Ammon's horn (tissue), 1 donor: ENCODE data around the gene ERBB3.

ENCODE experiments used
- DNase-seq: peaks from one replicate; pipeline ENCODE4 v3.0.0-alpha.2; 2016; ENCODE audit warnings: low spot score

The ERBB3 gene

DNA sequence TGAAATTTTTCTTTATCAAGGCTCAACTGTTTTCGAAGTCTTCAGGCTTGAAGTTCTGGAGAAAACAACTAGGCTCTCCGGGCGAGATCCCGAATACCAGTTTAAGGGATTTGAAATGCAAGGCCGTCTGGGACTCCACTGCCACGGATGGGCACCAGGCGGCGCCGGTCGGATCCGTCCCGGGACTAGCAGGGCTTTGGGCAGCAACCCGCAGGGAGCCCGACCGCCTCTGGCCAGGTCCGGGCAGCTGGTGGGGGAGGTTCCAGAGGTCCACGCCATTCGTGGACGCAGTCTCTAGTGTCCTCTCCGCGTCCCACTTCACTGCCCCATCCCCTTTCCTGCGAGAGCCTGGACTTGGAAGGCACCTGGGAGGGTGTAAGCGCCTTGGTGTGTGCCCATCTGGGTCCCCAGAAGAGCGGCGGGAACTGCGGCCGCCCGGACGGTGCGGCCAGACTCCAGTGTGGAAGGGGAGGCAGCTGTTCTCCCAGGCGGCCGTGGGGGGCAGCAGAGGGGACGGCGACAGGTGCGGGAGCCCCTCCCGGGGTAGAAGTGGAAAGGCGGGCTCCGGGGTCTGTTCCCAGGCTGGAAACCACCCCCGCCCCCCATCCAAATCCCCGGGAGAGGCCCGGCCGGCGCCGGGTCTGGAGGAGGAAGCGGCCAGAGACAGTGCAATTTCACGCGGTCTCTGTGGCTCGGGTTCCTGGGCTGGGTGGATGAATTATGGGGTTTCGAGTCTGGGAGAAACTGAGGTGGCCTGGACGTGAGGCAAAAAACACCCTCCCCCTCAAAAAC, 838 bp upstream of the ERBB3 start:
- DNase-seq: peak; percentile 84

DNA sequence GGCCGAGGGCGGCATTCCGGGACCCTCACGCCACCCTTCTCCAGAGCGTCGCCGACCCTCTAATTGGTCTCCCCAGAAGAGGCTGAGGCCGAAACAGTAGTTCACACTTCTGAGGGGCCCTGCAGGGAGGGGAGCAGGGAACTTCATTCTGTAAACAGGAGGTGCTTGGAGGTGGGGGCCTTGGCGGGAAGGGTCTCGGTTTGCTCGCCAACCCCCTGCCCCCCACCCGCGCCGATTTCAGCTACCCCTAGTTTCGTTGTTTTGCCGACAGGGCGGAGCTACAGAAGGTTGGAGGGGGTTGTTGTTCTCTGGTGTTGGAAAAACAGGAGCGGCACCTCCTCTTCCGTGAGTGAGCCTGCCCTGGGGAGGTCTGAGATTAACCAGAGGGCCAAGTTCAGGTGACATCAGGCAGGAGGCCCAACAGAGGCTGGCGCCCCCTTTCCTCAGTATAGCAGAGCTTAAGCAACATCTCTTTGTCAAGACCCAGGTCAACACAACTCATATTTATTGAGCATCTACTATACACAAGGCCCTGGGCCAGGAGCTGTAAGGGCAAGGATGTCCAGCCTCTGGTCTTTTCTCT, 682 bp downstream of the ERBB3 start:
- DNase-seq: no peak

DNA sequence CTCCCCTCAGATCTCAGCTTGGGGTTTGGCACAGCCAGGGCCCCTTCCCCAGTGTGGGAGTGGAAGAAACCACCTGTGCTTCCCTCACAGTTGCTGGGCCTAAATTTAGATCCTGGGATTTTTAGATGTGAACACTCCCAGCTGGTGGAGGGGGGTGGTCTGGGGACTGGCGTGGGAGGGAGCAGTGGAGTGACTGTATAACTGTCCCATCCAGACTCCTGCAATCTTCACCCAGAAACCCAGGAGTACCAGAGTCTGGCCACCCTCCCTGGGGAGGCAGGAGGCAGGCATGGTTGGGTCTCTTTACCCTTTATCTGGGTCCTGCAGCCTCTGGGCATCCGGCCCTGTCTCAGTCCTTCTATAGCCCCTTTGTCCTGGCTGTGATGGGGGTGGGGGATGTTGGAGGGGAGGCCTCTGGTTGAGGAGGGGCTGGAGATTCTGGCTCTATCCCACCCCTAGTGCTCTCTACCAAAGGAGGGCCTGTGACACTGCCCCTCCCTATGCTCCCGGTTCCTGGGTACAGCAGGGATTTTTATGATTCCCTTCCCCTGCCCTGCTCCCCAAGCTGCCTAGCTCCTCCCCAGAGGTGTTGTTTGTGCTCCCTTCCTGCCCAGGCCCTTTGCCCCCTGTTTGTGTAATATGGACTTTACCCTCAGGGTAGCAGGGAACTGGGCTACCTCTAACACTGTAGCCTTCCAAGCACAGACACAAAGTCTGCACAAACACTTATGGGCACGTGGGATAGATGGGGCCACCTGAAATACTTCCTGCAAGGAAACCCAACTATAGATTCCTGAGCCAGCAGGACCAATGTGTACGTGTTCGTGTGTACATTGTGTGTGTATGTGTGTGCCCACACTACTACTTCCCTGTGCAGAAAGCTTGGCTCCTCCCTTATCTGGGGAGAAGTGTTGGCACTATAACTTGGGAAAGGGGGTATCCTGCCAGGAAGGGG, 1.7 kb downstream of the ERBB3 start:
- DNase-seq: peak; percentile 88

DNA sequence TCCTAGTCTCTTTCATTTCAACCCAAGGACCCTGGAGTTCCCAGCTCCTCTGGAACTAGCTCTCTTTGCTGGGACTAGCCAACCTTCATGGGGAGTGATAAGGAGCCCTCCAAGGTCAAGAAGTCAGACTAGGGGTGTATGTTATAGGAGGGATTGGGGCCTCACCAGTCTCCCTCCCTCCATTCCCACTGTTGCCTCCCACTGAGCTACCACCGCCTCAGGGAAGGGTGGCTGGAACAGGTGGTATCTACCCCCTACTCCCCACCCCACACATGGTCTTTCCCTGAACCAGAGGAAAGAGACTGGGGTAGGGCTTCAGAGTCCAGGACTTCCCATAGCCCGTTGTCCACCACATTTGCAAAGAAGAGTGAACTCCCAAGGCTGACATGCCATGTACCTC, 2.4 kb downstream of the ERBB3 start:
- no peak for DNase-seq

DNA sequence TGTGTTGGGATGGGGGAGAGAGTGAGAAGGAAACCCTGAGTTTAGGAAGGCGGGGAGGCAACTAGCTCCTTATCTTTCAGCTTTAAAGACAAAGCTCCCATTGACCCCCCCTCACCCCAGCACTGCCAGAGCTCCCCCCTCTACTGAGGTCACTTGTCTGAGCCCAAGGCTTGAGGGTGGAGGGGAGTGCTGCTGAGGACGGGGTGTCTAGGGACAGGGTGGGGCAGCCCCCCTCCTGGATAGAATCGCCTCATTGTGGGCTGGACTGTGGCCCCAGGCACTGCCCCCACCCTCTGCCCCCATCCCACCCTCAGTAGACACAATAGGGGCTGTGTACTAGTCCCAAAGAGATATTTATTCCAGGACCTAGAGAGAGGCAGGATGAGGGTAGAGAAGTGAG, 3.0 kb downstream of the ERBB3 start:
- DNase-seq: peak; percentile 97

DNA sequence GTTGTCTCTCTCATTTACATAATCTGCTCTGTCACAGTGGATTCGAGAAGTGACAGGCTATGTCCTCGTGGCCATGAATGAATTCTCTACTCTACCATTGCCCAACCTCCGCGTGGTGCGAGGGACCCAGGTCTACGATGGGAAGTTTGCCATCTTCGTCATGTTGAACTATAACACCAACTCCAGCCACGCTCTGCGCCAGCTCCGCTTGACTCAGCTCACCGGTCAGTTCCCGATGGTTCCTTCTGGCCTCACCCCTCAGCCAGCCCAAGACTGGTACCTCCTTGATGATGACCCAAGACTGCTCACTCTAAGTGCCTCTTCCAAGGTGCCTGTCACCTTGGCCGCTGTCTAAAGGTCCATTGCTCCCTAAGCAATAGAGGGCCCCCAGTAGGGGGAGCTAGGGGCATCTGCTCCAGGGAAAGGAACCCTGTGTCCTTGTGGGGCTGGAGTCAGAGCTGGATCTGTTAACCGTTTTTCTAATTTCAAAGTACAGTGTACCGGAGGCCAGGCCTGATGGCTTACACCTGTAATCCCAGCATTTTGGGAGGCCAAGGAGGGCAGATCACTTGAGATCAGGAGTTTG, 5.1 kb downstream of the ERBB3 start:
- DNase-seq: no peak

DNA sequence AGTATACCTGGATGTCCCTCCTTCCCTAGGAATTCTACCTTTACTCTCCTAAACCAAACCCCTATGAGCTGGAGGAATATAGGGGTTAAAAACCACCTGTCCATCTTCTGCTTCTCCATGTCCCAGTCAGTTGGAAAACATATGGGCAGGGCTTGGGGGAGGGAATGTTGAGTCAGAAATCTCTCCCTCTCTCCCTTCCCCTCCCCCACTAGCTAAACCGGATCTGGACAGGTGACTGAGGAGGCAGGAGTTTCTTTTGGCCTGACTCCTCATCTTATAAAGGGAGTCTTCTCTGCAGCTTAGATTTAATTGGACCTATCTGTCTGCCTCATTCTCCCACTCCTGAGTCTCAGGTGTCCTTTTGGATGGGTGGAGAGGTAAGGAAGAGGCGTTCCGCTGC, 6.1 kb downstream of the ERBB3 start:
- no peak for DNase-seq

DNA sequence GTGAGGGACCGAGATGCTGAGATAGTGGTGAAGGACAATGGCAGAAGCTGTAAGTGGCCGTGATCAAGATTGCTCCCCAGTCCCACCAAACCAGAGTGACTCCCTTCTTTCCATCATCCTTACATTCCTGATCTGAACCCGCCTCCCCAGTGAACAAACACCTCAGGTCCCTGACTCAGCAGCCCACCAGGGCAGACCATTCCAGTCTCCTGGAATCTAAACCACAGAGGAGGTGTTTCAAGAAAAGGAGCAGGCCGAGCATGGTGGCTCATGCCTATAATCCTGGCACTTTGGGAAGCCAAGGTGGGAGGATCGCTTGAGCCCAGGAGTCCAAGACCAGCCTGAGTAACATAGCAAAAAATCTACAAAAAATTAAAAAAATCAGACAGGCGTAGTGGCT, 6.6 kb downstream of the ERBB3 start:
- DNase-seq: no peak

DNA sequence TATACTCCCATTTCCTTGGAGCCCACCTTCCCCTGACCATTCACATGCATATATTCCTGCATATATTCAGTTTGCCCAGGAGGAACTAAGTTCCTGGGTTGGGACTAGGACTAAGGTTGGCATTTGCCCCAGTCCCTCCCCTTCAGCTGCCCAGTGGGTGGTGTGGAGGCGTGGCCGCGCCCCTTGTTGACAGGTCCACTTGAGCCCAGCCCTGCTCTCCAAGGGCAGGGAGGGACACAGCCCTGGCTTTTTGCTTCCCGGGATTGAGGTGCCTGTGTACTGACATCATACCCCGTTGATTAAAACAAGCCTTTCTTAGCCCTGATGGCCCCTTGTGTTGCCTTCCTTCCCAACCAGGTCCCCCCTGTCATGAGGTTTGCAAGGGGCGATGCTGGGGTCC, 7.3 kb downstream of the ERBB3 start:
- DNase-seq: no peak

DNA sequence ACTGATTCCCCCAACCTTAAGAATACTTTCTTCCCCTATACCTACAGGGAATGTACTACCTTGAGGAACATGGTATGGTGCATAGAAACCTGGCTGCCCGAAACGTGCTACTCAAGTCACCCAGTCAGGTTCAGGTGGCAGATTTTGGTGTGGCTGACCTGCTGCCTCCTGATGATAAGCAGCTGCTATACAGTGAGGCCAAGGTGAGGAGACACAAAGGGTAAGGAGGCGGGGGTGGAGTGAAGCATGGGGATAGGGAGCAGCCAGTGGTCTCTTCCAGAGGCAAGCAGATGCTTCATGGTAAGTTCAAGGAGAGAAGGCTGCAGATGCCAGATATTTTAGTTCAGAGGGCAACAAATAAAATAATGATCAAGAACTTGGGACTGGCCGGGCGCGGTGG, 17.8 kb downstream of the ERBB3 start:
- DNase-seq: no peak

DNA sequence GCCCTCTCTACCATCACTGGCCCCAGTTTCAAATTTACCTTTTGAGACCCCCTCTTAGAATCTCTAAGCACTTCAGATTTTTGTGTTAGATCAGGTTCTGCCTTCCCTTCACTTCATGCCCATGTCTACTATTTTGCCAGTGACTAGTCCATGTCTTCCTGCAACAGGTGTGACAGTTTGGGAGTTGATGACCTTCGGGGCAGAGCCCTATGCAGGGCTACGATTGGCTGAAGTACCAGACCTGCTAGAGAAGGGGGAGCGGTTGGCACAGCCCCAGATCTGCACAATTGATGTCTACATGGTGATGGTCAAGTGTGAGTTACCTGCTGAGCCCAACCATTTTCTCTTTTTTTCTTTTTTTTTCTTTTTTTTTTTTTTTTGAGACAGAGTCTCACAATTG, 18.6 kb downstream of the ERBB3 start:
- DNase-seq: no peak

DNA sequence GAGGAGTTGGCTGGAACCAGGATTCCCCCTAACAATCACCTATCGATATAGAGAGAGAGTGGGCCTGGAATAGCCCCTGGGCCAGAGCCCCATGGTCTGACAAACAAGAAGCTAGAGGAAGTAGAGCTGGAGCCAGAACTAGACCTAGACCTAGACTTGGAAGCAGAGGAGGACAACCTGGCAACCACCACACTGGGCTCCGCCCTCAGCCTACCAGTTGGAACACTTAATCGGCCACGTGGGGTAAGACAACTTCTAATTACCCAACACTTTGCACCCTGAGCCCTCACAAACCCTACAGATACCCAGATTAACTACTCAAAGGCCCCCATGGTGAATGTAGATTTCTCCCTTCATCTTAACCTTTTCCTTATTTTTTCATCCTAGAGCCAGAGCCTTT, 19.8 kb downstream of the ERBB3 start:
- no peak for DNase-seq

DNA sequence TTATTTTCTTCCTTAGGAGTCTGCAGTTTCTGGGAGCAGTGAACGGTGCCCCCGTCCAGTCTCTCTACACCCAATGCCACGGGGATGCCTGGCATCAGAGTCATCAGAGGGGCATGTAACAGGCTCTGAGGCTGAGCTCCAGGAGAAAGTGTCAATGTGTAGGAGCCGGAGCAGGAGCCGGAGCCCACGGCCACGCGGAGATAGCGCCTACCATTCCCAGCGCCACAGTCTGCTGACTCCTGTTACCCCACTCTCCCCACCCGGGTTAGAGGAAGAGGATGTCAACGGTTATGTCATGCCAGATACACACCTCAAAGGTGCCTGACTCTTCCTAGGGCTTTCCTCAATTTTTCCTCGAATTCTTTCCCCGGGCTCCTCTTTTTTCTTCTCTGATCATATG, 21.1 kb downstream of the ERBB3 start:
- no peak for DNase-seq

DNA sequence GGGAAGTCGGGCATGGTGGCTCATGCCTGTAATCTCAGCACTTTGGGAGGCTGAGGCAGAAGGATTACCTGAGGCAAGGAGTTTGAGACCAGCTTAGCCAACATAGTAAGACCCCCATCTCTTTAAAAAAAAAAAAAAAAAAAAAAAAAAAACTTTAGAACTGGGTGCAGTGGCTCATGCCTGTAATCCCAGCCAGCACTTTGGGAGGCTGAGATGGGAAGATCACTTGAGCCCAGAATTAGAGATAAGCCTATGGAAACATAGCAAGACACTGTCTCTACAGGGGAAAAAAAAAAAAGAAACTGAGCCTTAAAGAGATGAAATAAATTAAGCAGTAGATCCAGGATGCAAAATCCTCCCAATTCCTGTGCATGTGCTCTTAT, 22.7 kb downstream of the ERBB3 start:
- DNase-seq: no peak

DNA sequence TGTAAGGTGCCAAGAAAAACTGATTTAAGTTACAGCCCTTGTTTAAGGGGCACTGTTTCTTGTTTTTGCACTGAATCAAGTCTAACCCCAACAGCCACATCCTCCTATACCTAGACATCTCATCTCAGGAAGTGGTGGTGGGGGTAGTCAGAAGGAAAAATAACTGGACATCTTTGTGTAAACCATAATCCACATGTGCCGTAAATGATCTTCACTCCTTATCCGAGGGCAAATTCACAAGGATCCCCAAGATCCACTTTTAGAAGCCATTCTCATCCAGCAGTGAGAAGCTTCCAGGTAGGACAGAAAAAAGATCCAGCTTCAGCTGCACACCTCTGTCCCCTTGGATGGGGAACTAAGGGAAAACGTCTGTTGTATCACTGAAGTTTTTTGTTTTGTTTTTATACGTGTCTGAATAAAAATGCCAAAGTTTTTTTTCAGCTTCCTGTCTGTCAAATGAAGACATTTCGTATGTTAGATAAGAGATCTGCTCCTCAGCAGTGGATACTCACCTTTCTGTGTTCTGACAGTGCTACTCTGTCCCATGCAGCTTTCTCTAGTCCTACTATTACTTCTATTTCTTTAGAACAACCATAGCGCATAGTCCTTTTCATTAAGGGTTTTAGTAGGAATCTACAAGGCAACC, 23.2 kb downstream of the ERBB3 start:
- DNase-seq: no peak

DNA sequence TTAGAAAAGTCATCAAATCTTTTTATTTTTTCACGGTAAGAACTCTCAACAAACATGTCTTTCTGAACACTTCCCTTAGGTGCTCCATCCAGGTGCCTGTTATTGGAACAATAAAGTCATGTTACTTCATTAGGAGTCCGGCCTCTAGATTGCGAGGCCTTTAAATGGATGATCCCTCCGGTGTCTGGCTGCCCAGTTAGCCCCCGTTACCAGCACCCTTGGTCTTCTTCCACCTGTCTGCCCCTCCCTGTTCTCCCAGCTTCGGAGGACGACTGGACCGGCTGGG, 23.8 kb downstream of the ERBB3 start:
- DNase-seq: no peak

DNA sequence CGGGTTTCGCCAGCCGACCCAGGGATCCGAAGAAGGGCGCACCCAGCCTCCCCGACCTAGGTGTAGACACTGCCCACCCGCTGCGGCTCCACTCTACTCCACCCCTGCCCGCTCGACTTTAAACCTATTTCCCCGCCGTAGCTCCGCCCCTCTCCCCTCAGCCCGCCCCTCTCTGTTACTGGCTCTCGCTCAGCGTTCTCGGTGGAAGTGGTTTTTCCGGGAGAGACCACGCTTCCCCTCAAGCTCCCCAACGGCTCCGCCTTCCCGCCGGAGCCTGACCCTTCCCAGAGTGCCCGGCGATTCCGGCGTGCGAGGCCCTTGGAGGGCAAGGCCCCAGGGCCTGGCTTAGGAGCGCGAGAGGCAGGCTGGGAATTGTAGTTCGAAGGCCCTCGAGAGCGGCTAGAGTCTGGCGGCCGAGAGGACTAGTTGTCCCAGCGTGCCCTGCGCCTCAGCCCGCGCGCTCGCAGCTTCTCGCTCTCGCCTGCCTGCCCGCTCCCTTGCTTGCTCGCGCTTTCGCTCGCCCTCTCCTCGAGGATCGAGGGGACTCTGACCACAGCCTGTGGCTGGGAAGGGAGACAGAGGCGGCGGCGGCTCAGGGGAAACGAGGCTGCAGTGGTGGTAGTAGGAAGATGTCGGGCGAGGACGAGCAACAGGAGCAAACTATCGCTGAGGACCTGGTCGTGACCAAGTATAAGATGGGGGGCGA, 24.3 kb downstream of the ERBB3 start, which contains the start of gene PA2G4:
TSS of gene PA2G4 (plus strand) at position 451 of the 706 bp plus-strand sequence. CDS start at position 630, 179 bp downstream.
- peak; percentile 99 for DNase-seq

DNA sequence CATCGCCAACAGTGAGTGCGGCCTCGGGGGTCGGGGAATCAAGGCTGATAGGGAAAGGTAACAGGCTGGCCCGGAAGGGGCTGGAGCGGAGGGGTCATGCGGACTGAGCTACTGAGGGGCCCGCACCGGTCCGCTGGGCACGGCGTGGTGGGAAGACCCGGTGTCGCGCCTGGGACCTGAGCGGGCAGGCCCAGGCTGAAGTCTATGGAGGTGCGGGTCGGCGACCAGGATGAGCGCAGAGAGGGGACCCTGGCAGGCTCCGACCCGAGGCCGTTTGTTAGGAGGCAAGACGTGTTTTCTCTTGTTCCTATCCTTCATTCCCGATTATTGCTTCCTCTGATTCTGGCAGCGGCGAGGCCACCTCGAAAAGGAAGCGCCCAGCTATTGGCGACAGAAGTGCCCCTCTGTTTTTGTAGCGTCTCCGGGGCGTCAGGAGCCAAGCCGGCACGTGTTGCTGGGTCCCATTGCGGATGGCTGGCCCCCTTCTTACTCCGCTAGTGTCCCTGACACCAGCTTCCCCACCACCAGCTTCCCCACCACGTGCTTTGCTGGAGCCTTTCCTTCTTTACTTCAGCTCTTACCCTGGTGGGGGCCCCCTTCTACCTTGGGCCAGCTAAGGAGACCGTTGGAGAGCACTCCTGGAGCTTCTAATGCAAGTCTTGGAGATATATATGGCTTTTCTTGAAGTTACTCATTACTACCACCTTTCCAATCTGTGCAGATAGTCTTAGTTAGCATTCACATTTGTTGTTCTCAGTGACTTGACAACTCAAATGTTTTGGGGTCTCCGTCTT, 25.0 kb downstream of the ERBB3 start:
- no peak for DNase-seq

DNA sequence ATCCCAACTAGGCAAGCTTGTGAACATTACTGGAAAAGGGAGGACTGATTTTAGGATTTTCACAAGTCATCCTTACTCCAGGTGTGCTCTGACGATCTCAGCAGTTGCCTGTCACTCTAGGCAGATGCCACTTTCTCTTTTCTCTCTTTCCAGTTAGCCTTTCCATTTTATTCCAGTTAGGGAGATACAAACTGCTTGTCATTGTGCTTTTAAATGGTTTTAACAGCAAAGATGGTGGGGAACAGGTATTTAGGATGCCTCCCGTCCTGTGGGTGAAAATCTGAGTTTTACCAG, 25.6 kb downstream of the ERBB3 start:
- DNase-seq: no peak

DNA sequence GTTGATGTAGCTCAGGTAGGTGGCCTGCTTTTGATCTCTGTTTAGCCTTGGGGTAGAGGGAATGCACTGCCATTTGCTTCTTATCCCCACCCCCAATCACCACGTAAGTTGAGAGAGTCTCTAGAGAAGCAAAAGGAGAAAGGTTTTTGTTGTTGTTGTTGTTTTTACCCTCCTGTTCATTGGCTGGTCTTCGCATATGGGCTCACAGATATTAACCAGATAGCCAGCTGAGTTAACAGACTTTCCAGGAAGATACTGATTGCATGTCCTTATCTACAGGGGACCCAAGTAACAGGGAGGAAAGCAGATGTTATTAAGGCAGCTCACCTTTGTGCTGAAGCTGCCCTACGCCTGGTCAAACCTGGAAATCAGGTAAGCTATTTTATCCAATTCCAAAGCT, 27.3 kb downstream of the ERBB3 start:
- no peak for DNase-seq

DNA sequence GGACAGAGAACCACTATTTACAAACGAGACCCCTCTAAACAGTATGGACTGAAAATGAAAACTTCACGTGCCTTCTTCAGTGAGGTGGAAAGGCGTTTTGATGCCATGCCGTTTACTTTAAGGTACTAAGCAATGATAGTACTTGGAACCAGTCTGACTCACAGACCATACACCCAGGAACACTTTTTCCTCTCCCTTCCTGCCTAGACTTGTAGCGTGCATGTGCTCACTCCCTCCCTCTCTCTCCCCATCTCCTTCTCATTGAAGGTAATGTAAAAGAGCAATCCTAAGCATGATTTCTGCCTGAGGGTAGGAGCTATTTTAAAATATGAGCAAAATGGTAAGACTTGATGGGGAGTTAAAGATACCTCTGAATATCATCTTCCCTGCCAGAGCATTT, 30.6 kb downstream of the ERBB3 start:
- no peak for DNase-seq
